Small intestine (tissue), 7 donors: ENCODE data around the gene PTPRK. TPM values are rescaled to one million over a fixed set of nuclear protein-coding genes. Genes with fewer than 3 reads are reported as not detected.

Experiments
- DNase-seq, 2 donors: peaks; one replicate each; pipeline versions ENCODE4 v3.0.0 to v3.0.0-alpha.2; 2013
- FAIRE-seq: peaks from 2 replicates; lab custom pipeline; 2012; peaks lifted over from hg19 to GRCh38; lab: Jason Lieb, UNC
- H3K27ac ChIP-seq, 3 donors: one replicate each; pipeline ENCODE4 v1.5.1; 2013; ENCODE audit warnings: low read length in 2 of 3, mild to moderate bottlenecking in 2 of 3, control low read depth in 1 of 3, inconsistent platforms in 1 of 3, low read depth in 1 of 3, moderate library complexity in 1 of 3
- H3K27me3 ChIP-seq, 3 donors: one replicate each; pipeline ENCODE4 v1.6.1; 2013; ENCODE audit warnings: low read length in 3 of 3, inconsistent platforms in 1 of 3; ENCODE audit not compliant: control insufficient read depth in 3 of 3, insufficient read depth in 3 of 3
- H3K36me3 ChIP-seq, 3 donors: one replicate each; pipeline ENCODE4 v1.6.1; 2013; ENCODE audit warnings: low read length in 3 of 3, inconsistent platforms in 1 of 3, low read depth in 1 of 3, mild to moderate bottlenecking in 1 of 3, moderate library complexity in 1 of 3; ENCODE audit not compliant: control insufficient read depth in 3 of 3, insufficient read depth in 2 of 3
- H3K4me1 ChIP-seq, 3 donors: one replicate each; pipeline ENCODE4 v1.6.1; 2013; ENCODE audit warnings: low read length in 2 of 3, inconsistent platforms in 1 of 3, low read depth in 1 of 3, mild to moderate bottlenecking in 1 of 3, moderate library complexity in 1 of 3; ENCODE audit not compliant: control insufficient read depth in 3 of 3, insufficient read depth in 2 of 3
- H3K4me3 ChIP-seq, 3 donors: one replicate each; pipeline ENCODE4 v1.5.1; 2013; ENCODE audit warnings: low read length in 3 of 3, control low read depth in 1 of 3, inconsistent platforms in 1 of 3, low read depth in 1 of 3, mild to moderate bottlenecking in 1 of 3, moderate library complexity in 1 of 3
- H3K9me3 ChIP-seq, 2 donors: one replicate each; pipeline ENCODE4 v1.6.1; 2013; ENCODE audit warnings: low read depth in 1 of 2, low read length in 1 of 2; ENCODE audit not compliant: control insufficient read depth in 2 of 2, insufficient read depth in 1 of 2
- WGBS, 3 donors: extraction: QIAGEN DNeasy Blood & Tissue Kit; methylation state at CpG; one replicate each; pipeline ENCODE4 v1.1.7; 2013; 5-methylcytosine and 5-hydroxymethylcytosine counted together
- polyA plus RNA-seq, 4 donors: library from polyadenylated mRNA; stranded (reverse) in 3 of 4; unstranded in 1 of 4; fragments of 200-250 nt in 3 of 4; fragments of 120-200 nt in 1 of 4; gene quantifications; one replicate each; pipeline versions ENCODE4 v1.2.1 to v1.2.3, GENCODE V29; 2013
- donor health status: healthy with polysubstance abuse.
- donor health status: control.
- donor health status: control.
- donor health status: Bipolar disorder and iron deficiency.
- donor health status: healthy.

PTPRK gene
- polyA plus RNA-seq, 4 donors: 15.9 to 72.5 (median 20.6) TPM

DNA sequence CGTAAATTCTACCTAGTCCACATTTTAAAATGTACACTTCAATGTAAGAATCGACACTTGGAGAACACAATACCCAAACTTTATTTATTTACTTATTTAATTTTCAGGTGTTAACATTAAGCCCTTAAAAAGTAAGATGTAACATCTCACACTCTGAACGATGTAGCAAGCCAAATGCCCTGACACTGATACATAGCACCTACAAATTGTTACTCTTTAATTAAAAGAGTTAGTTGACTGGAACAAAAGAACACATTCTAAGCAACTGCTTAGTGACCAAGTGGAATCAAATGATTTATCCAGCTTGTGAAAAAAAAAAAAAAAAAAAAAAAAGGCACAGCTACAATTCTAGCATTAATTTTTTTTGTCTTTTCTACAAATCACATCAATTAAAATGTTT, 327.4 kb downstream of the PTPRK start:
- Histone ChIP-seq H3K27ac (no peak overlapping the region), H3K27me3 (no peaks in the 10 kb centered on the region), H3K9me3 (no peaks in the 10 kb centered on the region), H3K4me1 (no peaks in the 10 kb centered on the region), H3K4me3 (no peak overlapping the region), H3K36me3 (peaks cover 0 to 2% (median 0%) of the 10 kb centered on the region in 3 donors)
- no peak for DNase-seq
- 90 to 94% (median 93%) methylated on average over 3 of the region's 3 CpGs for WGBS, 3 donors
- FAIRE-seq: no peak

DNA sequence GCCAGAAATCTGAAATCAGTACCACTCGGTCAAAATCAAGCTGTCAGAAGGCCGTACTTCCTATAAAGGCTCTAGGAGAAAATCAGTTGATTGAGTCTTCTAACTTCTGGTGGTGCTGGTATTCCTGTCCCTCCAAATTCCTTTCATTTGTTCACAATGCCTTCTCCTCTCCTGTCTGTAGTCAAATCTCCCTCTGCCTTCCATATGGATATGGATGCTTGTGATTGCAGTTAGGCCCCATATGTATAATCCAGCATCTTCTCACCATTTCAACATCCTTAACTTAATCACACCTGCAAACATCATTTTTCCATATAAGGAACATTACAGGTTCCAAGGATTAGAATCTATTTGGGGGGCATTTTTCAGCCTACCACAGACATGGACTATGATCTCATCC, 331.7 kb downstream of the PTPRK start:
- H3K27me3 ChIP-seq: no peaks in the 10 kb centered on the region
- H3K4me3 ChIP-seq: no peak overlapping the region
- FAIRE-seq (no peak), DNase-seq (no peak)
- H3K36me3 ChIP-seq: peaks cover 0 to 6% (median 0%) of the 10 kb centered on the region in 3 donors
- no peaks in the 10 kb centered on the region for H3K4me1 ChIP-seq
- no peaks in the 10 kb centered on the region for H3K9me3 ChIP-seq
- no peak overlapping the region for H3K27ac ChIP-seq
- WGBS, 3 donors: 95 to 98% (median 98%) methylated on average over 2 of the region's 2 CpGs

DNA sequence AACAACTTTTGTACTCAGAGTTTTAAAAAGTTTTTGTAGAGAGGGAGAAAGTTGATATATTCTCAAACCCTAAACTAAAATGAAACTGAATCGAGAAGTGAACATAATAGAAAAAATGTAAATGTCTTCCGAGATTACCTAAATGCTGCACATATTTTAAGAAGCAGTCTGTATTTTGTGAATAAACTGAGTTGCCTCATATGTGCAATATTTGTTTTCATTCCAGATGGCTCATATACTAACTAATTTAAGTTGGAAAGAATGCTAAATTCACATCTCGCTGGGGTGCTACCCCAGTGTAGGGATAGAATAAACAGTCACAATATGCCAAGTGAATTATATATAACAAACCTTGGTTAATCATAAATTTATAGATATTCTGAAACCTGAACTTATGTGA, 333.7 kb downstream of the PTPRK start:
- Histone ChIP-seq H3K27ac (no peak overlapping the region), H3K27me3 (no peaks in the 10 kb centered on the region), H3K9me3 (no peaks in the 10 kb centered on the region), H3K4me3 (no peak overlapping the region), H3K36me3 (peaks cover 0 to 4% (median 0%) of the 10 kb centered on the region in 3 donors), H3K4me1 (no peaks in the 10 kb centered on the region)
- WGBS, 3 donors: 73 to 91% (median 87%) methylated on average over 3 of the region's 3 CpGs
- DNase-seq (no peak), FAIRE-seq (peak; percentile 68)

DNA sequence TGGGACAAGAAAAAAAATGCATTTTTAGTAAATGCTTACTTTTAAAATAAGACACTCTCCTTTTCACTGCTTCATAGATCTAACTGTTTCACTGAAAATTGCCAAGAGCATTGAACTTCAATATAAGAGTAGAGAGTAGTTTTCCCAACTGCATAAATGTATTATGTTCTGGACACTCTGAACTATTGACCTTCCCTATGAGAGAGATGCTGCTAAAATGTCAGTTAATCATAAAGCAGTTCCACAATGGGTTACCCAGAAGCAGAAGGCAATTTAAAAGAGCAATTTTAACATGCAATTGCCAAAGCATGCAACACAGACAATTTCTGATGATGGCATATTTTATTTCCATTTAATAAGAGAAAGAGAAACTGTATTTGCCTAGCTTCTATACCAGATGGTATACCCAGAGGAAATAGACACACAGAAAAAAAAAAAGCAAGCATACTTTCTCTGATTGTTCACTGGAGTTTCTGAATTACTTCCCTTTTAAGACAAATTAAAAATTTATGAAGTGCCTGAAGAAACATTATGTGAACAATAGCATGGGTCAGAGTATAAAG, 340.4 kb downstream of the PTPRK start:
- FAIRE-seq: no peak
- no peaks in the 10 kb centered on the region for H3K27me3 ChIP-seq

DNA sequence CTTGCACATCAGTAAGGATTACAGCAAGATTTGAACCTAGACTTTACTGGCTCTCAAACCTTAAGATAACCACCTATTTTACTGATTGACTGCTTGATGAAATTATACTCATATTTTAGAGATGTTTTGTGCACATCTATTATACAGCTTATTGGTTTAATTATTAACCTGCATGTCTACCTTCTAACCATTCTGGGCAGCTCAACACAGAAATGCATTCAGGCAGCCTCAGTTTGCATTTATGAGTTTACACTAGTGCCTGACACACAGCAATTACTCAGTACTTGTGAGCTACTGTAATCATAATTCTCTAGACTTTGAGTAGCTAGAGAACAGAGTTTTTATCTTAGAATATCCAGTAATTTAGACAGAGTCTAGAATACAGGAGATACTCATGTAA, 345.7 kb downstream of the PTPRK start:
- DNase-seq (peak; percentile 25 to 33), FAIRE-seq (no peak)
- Histone ChIP-seq H3K27me3 (no peaks in the 10 kb centered on the region), H3K9me3 (no peaks in the 10 kb centered on the region), H3K4me3 (no peak overlapping the region), H3K36me3 (no peaks in the 10 kb centered on the region), H3K4me1 (no peaks in the 10 kb centered on the region), H3K27ac (no peak overlapping the region)

More for the DNA sequence above, 340.4 kb downstream of the PTPRK start:
- Histone ChIP-seq H3K9me3 (no peaks in the 10 kb centered on the region), H3K36me3 (peaks cover 0 to 4% (median 0%) of the 10 kb centered on the region in 3 donors), H3K27ac (no peak overlapping the region), H3K4me1 (peaks cover 0 to 2% (median 0%) of the 10 kb centered on the region in 3 donors), H3K4me3 (no peak overlapping the region)
- DNase-seq: no peak

DNA sequence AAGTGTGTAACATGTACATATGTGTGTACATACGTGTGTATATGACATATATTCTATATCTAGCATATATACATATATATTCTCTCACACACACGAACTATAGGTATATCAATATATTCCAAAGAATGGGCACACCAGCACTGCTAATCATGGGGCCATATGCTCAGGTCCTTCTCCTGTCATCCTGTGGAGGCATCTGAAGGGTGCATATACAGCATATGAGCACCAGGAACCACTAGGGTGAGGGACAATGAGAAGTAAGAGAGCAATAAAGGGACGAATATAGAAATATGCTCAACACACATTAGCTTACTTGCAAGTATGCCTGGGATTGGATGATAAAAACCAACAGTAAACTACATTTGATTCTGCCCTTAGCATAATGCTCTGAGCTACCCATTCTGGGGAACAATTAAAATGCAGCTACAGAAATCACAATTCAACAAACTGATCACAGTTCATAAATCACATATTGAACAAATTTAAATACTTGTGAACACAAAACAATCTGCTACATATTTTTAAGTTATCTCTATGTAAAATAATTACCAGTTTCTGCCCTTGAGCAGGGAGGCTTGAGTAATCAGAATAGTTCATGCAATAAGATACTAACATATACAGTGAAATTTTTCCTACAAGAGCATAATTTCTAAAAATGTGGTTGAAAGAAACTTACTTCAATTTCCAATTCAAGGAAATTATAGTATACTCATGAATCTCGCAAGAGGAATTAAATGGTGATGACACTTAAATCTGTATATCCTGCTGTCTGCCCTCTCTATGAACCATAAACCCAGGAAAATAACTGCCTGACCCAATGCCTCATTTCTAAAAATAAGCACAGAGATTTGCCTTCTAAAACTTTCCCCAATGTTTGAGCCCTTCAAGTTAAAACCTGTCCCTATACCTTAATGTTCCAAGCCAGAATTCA, 347.4 kb downstream of the PTPRK start:
- peaks cover 0 to 5% of the 10 kb centered on the region in 2 donors for H3K9me3 ChIP-seq
- FAIRE-seq (no peak), DNase-seq (no peak)
- WGBS, 3 donors: 69 to 95% (median 88%) methylated on average over 4 of the region's 4 CpGs
- no peaks in the 10 kb centered on the region for H3K4me1 ChIP-seq
- no peak overlapping the region for H3K4me3 ChIP-seq
- no peak overlapping the region for H3K27ac ChIP-seq
- H3K36me3 ChIP-seq: peaks cover 0 to 4% (median 0%) of the 10 kb centered on the region in 3 donors
- no peaks in the 10 kb centered on the region for H3K27me3 ChIP-seq

DNA sequence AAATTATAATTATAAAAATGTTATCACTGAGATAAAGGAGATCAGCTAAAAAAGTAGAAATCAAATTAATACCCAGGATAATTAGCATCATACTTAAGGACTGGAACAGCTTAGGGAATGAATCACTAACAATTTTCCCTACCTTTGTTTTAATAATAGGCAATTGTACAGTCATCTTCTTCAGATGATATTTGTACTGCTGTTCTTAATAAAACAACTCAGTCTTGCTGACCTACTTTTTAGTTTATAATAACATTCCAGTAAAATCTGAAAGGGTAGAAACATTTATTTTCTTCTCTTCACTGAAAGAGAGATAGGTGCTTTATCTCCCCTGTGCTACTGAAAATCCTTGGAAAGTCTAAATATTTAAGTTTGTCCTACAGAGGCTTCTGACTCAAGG, 348.3 kb downstream of the PTPRK start:
- Histone ChIP-seq H3K27ac (no peak overlapping the region), H3K4me3 (no peak overlapping the region), H3K27me3 (no peaks in the 10 kb centered on the region), H3K4me1 (no peaks in the 10 kb centered on the region), H3K36me3 (peaks cover 0 to 4% (median 0%) of the 10 kb centered on the region in 3 donors), H3K9me3 (peaks cover 0 to 5% of the 10 kb centered on the region in 2 donors)
- DNase-seq: no peak
- FAIRE-seq: no peak

DNA sequence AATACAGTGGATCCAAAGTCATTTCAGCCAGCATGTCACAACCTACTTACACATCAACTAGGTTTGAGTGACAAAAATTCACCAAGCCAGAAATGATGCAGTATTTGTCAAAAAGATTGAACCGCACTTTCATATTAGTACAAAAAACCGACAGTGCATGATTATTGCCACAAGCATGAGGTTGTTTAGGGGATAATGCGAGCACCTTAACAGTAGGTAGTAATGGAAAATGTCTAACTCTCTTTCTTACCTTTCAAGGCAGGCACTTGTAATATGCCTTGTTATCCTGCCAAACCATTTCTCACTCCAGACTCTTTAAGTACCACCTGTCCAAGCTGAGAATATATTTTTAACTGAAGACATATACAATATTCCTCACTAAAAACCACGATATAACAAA, 349.2 kb downstream of the PTPRK start:
- FAIRE-seq (no peak), DNase-seq (no peak)
- Histone ChIP-seq H3K27me3 (no peaks in the 10 kb centered on the region), H3K9me3 (peaks cover 0 to 5% of the 10 kb centered on the region in 2 donors), H3K27ac (no peak overlapping the region), H3K36me3 (peaks cover 0 to 4% (median 0%) of the 10 kb centered on the region in 3 donors), H3K4me1 (no peaks in the 10 kb centered on the region), H3K4me3 (no peak overlapping the region)
- 92 to 98% (median 94%) methylated on average over 4 of the region's 4 CpGs for WGBS, 3 donors
